ENCODE measurements around the gene BACE2.
"Not testable (repeated sequence)": the region's sequence is repeated elsewhere in the genome, so short reads cannot be mapped to it uniquely, and the experiment has no call there.

The BACE2 gene

DNA sequence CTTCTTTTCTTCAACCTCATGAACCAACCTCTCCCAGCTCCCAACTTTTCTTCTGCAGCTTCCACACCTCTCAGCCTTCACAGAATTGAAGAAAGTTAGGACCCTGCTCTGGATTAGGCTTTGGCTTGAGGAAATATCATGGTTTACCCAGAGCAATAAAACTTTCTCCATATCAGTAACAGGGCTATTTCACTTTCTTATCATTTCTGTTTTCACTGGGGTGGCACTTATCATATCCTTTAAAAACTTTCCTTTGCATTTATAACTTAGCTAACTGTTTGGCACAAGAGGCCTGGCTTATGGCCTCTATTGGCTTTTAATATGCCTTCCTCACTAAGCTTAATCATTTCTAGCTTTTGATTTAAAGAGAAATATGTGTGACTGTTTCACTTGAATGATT is 139.3 kb downstream of the BACE2 start:
- no peak for DNase-seq (ENCODE audit: low spot score)
- TF ChIP-seq CTCF (IDR thresholded peaks at IDR 0.05; ENCODE audit: extremely low read depth, insufficient read depth, missing control alignments), result no peak
- in situ Hi-C loops (cut with MboI; ENCODE audit: low pct_unique_long_range_greater_than_20kb, low sequenced_read_pairs, unreplicated experiment), result no loop called here

DNA sequence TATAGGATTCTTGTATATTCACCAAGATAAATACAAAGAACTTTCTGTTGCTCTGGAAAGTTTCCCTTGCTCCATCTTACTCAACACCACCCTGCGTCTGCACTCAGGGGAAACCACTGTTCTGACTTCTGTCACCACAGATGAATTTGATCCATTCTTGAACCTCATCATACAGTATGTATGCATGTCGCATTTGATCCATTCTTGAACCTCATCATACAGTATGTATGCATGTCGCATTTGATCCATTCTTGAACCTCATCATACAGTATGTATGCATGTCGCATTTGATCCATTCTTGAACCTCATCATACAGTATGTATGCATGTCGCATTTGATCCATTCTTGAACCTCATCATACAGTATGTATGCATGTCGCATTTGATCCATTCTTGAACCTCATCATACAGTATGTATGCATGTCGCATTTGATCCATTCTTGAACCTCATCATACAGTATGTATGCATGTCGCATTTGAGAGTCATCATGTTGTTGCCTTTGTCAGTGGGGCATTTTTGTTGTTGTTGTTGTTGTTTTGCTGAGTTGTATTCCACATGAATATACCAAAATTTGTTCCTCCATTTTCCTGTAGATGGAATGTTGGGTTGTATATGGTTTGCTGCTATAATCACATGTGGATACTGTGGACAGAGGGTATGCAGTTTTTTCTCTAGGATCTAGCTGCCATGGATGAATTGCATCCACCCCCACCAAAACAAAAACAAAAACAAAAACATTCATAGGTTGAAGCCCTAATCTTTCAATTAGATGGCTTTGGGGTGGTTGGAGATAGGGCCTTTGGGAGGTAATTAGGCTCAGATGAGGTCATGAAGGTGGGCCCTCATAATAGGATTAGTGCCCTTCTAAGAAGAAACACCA is 145.6 kb downstream of the BACE2 start:
- not testable (repeated sequence) for DNase-seq (ENCODE audit: low spot score)

GRCh38 chr21:41315726-41316125 is 147.8 kb downstream of the BACE2 start:
- in situ Hi-C loops (cut with MboI; ENCODE audit: low pct_unique_long_range_greater_than_20kb, low sequenced_read_pairs, unreplicated experiment), result no loop called here
- no peak for DNase-seq (ENCODE audit: low spot score)
- TF ChIP-seq CTCF (IDR thresholded peaks at IDR 0.05; ENCODE audit: extremely low read depth, insufficient read depth, missing control alignments), result no peak

More for the DNA sequence above, 145.6 kb downstream of the BACE2 start:
- in situ Hi-C loops (cut with MboI; ENCODE audit: low pct_unique_long_range_greater_than_20kb, low sequenced_read_pairs, unreplicated experiment), result not testable (repeated sequence)

DNA sequence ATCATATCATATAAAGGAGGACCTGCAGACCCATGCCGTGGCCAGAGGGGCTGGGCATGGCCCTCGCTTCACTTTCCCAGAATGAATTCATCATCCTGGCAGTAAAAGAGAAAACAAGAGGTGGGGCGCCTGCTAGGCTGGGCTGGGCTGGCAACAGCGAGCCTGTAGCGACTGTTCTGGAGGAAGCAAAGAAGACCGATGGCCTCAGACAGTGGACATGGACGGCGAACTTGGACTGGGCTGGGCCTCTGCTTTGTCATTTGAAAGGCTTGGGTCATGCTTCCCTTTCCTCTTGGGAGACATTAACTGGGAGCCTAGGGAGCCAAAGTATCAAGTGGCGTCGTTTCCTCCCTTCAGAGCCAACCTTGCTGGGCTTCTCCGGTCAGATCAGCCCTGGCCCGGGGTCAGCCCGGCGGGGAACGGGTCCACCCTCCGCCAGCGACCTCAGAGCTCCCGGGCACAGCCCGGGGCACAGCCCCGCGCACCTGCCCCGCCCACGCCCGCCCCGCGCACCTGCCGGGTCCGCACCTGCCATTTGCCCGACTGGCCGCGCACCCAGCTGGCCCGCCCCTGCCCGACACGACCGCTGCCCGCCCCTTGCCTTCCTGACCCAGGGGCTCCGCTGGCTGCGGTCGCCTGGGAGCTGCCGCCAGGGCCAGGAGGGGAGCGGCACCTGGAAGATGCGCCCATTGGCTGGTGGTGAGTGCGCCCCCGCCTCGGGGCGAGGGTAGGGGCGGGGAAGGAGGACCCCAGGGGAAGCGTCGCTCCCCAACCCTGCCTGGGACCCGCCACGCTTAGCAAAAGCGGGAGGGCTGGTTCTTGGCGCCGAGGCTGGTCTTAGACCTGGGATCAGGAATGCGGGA is 148.5 kb downstream of the BACE2 start, which contains the start of gene FAM3B:
Gene FAM3B (plus strand): TSS at position 602 of the 863 bp plus-strand sequence. CDS start 79 bp downstream, at position 681.
- no peak for TF ChIP-seq CTCF (IDR thresholded peaks at IDR 0.05; ENCODE audit: extremely low read depth, insufficient read depth, missing control alignments)
- DNase-seq (ENCODE audit: low spot score), result no peak
- in situ Hi-C loops (cut with MboI; ENCODE audit: low pct_unique_long_range_greater_than_20kb, low sequenced_read_pairs, unreplicated experiment), result no loop called here

DNA sequence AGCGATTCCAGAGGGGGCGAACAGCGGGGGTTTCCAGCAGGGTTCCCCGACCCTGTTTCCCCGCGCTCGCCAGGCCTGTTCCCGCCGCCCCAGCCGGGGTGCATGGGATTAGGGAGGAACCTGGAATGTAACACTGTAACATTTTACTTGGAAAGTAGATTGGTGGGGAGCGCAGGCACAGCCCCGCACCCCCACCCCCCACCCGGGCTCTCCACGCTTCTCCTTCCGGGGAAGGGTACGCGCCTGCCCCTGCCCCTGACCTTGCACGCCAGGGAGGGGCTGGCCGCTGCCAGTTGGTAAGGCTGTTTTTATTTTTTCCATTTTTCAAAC is 149.1 kb downstream of the BACE2 start:
- in situ Hi-C loops (cut with MboI; ENCODE audit: low pct_unique_long_range_greater_than_20kb, low sequenced_read_pairs, unreplicated experiment), result no loop called here
- TF ChIP-seq CTCF (IDR thresholded peaks at IDR 0.05; ENCODE audit: extremely low read depth, insufficient read depth, missing control alignments), result no peak
- no peak for DNase-seq (ENCODE audit: low spot score)

GRCh38 chr21:41317458-41317857 is 149.5 kb downstream of the BACE2 start:
- TF ChIP-seq CTCF (IDR thresholded peaks at IDR 0.05; ENCODE audit: extremely low read depth, insufficient read depth, missing control alignments), result no peak
- in situ Hi-C loops (cut with MboI; ENCODE audit: low pct_unique_long_range_greater_than_20kb, low sequenced_read_pairs, unreplicated experiment), result no loop called here
- DNase-seq (ENCODE audit: low spot score), result no peak

GRCh38 chr21:41318218-41318617 is 150.3 kb downstream of the BACE2 start:
- DNase-seq (ENCODE audit: low spot score), result no peak
- in situ Hi-C loops (cut with MboI; ENCODE audit: low pct_unique_long_range_greater_than_20kb, low sequenced_read_pairs, unreplicated experiment), result no loop called here
- TF ChIP-seq CTCF (IDR thresholded peaks at IDR 0.05; ENCODE audit: extremely low read depth, insufficient read depth, missing control alignments), result no peak
